Fibroblast of the aortic adventitia (primary cell): ENCODE data around the gene TUT1. TPM values are rescaled to one million over a fixed set of nuclear protein-coding genes. Genes with fewer than 3 reads are reported as not detected.

Source experiments
- DNase-seq: peaks from one replicate; pipeline ENCODE4 v3.0.0-alpha.2; 2010; ENCODE audit warnings: low read depth
- H3K4me3 ChIP-seq: 2 replicates; pipeline ENCODE4 v1.5.1; 2011; ENCODE audit warnings: low read depth, mild to moderate bottlenecking, control low read depth, low read length, moderate library complexity
- CTCF ChIP-seq: IDR thresholded peaks from 2 replicates; pipeline ENCODE4 v1.5.1; 2011; ENCODE audit warnings: mild to moderate bottlenecking, low read length, control low read depth, inconsistent platforms; ENCODE audit not compliant: insufficient read depth
- total RNA-seq: library from RNA; depleted of rRNA; stranded (reverse); fragments of >200 nt; gene quantifications from 2 replicates; pipeline ENCODE4 v1.2.3, GENCODE V29; 2012; ENCODE audit warnings: low replicate concordance

TUT1 gene
- total RNA-seq, 1 donor = 4.5 TPM

- DNase-seq = no peak
- no peak for TF ChIP-seq CTCF
- no peak overlapping the region for H3K4me3 ChIP-seq
Measured at GRCh38 chr11:62605467-62605866, 14.1 kb upstream of the TUT1 start.

- no peak for DNase-seq
- no peak overlapping the region for H3K4me3 ChIP-seq
- TF ChIP-seq CTCF = no peak
Measured at GRCh38 chr11:62604460-62605120, 13.3 kb upstream of the TUT1 start.

- no peak overlapping the region for H3K4me3 ChIP-seq
- no peak for TF ChIP-seq CTCF
- no peak for DNase-seq
Measured at GRCh38 chr11:62603776-62604299, 12.5 kb upstream of the TUT1 start.

- DNase-seq = peak; percentile 13
- TF ChIP-seq CTCF = no peak
- H3K4me3 ChIP-seq = peak overlapping the region; percentile 58
Measured at GRCh38 chr11:62603072-62603408, 11.7 kb upstream of the TUT1 start.

- peak; percentile 57 for DNase-seq
- TF ChIP-seq CTCF = no peak
- H3K4me3 ChIP-seq = peak overlapping the region; percentile 58
Measured at GRCh38 chr11:62602141-62603071, 11.1 kb upstream of the TUT1 start.

GRCh38 chr11:62601372-62602140 lies 10.2 kb upstream of the TUT1 start, which contains the start of gene MTA2:
Gene MTA2 (minus strand): TSS chr11:62601865. CDS start chr11:62601450, 415 bp downstream.
- TF ChIP-seq CTCF = no peak
- peak within 1 kb of the TSS; percentile 87 for H3K4me3 ChIP-seq
- peak; percentile 97 for DNase-seq
